IPS-18c (cell line): ENCODE data around the gene RILP.

ENCODE experiments used
- H3K4me3 ChIP-seq: 2 replicates; pipeline ENCODE4 v1.7.0; 2013; ENCODE audit warnings: low read depth, mild to moderate bottlenecking, low read length, moderate library complexity; ENCODE audit not compliant: insufficient read depth
- H3K9me3 ChIP-seq: one replicate; pipeline ENCODE4 v1.6.1; 2013; ENCODE audit warnings: mild to moderate bottlenecking, low read length, moderate library complexity; ENCODE audit not compliant: control insufficient read depth, insufficient read depth

Gene RILP

DNA sequence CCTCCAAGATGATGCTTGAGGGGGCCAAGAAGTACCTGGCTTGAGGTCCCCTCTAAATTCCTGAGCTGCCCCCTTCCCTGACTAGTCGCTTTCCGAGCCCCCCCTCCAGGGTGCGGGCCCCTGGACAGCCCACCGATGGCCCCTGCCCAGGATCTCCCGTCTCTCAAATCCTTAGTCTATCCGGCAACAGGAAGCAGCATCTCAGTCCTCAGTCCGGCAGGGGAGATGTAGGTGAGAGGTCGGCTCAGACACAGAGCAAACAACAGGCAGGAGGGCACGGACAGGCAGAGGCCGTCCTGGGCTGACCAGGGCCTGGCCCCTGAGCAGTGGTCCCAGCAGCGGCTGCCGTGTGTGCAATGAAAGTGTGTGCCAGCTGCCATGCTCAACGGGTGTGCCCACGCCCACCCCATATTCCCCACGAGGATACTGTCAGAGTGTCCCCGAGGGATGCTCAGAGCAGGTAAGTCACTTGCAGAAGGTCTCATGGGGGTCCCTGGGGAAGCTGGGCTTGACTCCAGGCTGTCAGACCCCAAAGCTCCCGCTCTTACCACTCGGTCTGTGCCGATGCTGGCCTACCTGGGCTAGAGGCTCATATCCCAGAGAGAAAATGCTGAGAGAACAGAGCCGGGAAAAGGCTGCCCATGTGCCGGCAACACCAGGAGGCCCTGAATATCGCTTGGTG, 28.3 kb downstream of the RILP start:
- H3K4me3 ChIP-seq: no peak overlapping the region
- no peaks in the 10 kb centered on the region for H3K9me3 ChIP-seq

- H3K9me3 ChIP-seq: no peaks in the 10 kb centered on the region
Observed at GRCh38 chr17:1620486-1620885, 29.2 kb downstream of the RILP start.

GRCh38 chr17:1617620-1618174, 32.0 kb downstream of the RILP start:
- Histone ChIP-seq H3K4me3 (no peak overlapping the region), H3K9me3 (no peaks in the 10 kb centered on the region)

More at GRCh38 chr17:1620486-1620885, 29.2 kb downstream of the RILP start:
- no peak overlapping the region for H3K4me3 ChIP-seq

- Histone ChIP-seq H3K9me3 (no peaks in the 10 kb centered on the region), H3K4me3 (no peak overlapping the region)
Observed at GRCh38 chr17:1616101-1616500, 33.6 kb downstream of the RILP start.

DNA sequence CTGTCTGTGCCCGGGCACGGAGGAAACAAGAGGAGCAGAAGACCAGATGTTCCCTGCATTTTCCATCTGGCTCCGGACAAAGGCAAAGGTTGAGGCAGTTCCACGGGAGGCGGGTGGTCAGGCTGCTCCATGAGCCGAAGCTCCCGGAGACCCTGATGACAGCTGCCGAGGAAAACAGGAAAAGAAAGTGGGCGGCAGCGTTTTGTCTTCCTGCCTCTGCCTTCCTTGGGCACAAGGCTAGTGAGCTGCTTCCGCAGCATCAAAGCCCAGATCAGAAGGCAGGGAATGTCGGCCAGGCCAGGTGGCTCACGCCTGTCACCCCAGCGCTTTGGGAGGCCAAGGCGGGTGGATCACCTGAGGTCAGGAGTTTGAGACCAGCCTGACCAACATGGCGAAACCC, 37.3 kb downstream of the RILP start:
- H3K4me3 ChIP-seq: no peak overlapping the region
- H3K9me3 ChIP-seq: no peaks in the 10 kb centered on the region

- Histone ChIP-seq H3K4me3 (no peak overlapping the region), H3K9me3 (no peaks in the 10 kb centered on the region)
Observed at GRCh38 chr17:1611715-1612114, 38.0 kb downstream of the RILP start.

GRCh38 chr17:1608676-1609075, 41.0 kb downstream of the RILP start:
- no peak overlapping the region for H3K4me3 ChIP-seq
- no peaks in the 10 kb centered on the region for H3K9me3 ChIP-seq

DNA sequence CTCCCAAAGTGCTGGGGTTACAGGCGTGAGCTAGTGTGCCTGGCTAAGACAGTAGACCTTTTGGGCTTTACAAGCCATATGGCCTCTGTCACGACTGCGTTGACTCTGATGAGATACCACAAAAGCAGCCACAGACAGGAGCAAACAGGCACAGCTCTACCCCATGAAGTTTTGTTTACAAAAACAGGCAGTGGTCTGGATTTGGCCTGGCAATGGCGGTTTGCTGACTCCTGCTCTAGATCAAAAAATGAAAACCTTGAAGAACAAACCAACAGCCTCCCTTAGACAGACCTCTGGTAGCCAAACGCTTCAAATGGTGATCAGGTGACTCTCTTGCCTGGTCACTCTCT, 41.7 kb downstream of the RILP start:
- H3K9me3 ChIP-seq: no peaks in the 10 kb centered on the region
- no peak overlapping the region for H3K4me3 ChIP-seq

GRCh38 chr17:1606352-1606985, 43.2 kb downstream of the RILP start:
- no peak overlapping the region for H3K4me3 ChIP-seq
- H3K9me3 ChIP-seq: no peaks in the 10 kb centered on the region

DNA sequence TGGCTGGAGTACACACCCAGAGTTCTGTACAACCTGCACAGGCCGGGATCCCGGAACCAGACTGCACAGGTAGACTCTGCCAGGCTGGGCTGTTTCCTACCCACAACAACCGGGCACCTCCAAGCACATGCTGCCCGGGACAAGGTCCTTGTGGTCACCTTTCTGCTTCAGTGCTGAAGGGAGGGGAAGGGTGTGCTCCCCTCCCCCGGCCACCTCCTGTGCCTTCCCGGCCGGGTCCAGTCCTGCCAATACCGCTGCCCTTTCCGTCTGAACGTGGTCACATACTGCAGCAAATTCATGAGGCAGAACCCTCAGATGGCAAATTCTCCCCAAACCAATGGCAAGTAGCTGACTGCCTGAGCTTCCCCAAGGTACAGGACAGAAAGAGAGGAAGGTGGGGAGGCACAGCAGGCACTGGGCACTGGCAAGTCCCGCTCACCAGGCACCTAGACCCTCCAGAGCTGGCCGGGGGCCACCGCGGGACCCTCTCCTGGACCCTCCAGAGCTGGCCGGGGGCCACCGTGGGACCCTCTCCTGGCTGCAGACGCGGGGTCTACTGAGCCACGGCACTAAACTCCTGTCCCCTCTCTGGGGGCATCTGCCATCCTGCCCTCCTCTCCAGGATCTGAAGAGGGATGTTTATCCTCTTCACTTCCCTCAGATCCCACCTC, 43.9 kb downstream of the RILP start:
- Histone ChIP-seq H3K4me3 (no peak overlapping the region), H3K9me3 (no peaks in the 10 kb centered on the region)

GRCh38 chr17:1604831-1605528, 44.7 kb downstream of the RILP start:
- no peak overlapping the region for H3K4me3 ChIP-seq
- no peaks in the 10 kb centered on the region for H3K9me3 ChIP-seq

GRCh38 chr17:1601571-1601970, 48.1 kb downstream of the RILP start:
- Histone ChIP-seq H3K9me3 (no peaks in the 10 kb centered on the region), H3K4me3 (no peak overlapping the region)

- Histone ChIP-seq H3K4me3 (no peak overlapping the region), H3K9me3 (no peaks in the 10 kb centered on the region)
Observed at GRCh38 chr17:1598399-1599095, 51.1 kb downstream of the RILP start.

GRCh38 chr17:1597861-1598342, 51.8 kb downstream of the RILP start:
- Histone ChIP-seq H3K4me3 (no peak overlapping the region), H3K9me3 (no peaks in the 10 kb centered on the region)
